GM23248 (cell line): Measurements from ENCODE around the gene ABTB1.

Experiments used
- EZH2 ChIP-seq: fragments of 200-600 bp; sonication (generic); IDR thresholded peaks from 2 replicates; pipeline ENCODE4 v1.6.1; 2018; ENCODE audit warnings: antibody characterized with exemption, mild to moderate bottlenecking; ENCODE audit not compliant: insufficient read depth, poor library complexity, severe bottlenecking
- EZH2phosphoT487 ChIP-seq: fragments of 200-600 bp; sonication (generic); IDR thresholded peaks from 2 replicates; pipeline ENCODE4 v1.6.1; 2018; ENCODE audit warnings: antibody characterized with exemption, moderate library complexity, mild to moderate bottlenecking, low read depth; ENCODE audit not compliant: insufficient read depth

DNA sequence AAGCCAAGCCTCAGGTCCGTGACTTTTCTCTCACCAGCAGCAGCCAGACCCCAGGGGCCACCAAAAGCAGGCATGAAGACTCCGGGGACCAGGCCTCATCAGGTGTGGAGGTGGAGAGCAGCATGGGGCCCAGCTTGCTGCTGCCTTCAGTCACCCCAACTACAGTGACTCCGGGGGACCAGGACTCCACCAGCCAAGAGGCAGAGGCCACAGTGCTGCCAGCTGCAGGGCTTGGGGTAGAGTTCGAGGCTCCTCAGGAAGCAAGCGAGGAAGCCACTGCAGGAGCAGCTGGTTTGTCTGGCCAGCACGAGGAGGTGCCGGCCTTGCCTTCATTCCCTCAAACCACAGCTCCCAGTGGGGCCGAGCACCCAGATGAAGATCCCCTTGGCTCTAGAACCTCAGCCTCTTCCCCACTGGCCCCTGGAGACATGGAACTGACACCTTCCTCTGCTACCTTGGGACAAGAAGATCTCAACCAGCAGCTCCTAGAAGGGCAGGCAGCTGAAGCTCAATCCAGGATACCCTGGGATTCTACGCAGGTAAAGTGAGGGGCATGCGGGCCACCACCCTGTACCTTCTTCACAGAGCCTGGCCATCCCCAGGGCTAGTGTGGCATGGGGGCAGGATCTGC lies 12.0 kb upstream of the ABTB1 start:
- no peak for TF ChIP-seq EZH2
- TF ChIP-seq EZH2phosphoT487 = no peak
